ENCODE measurements around the gene ERN1.

DNA sequence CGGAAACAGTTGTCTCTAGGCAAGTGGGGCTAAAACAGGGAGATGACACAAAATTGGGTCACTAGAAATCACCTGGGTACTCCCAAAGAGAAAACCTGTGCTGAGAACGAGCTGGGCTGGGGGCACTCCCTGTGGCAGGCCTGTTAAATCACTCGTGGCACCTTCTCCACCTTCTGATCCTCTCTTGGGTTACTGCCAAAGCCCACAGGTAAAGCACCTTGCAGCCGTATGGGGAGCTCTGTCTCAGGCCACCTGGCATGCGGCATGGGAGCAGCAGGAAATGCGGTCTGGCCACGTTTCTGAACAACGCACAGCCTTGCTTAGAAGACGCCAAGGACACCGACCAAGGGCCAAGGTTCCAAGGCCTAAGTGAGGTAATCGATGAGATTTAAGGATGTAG is 88.0 kb downstream of the ERN1 start:
- TF ChIP-seq FEZF1 (tag by site-specific recombination; IDR thresholded peaks at IDR 0.05), result no peak
- TF ChIP-seq, protein P1, sequence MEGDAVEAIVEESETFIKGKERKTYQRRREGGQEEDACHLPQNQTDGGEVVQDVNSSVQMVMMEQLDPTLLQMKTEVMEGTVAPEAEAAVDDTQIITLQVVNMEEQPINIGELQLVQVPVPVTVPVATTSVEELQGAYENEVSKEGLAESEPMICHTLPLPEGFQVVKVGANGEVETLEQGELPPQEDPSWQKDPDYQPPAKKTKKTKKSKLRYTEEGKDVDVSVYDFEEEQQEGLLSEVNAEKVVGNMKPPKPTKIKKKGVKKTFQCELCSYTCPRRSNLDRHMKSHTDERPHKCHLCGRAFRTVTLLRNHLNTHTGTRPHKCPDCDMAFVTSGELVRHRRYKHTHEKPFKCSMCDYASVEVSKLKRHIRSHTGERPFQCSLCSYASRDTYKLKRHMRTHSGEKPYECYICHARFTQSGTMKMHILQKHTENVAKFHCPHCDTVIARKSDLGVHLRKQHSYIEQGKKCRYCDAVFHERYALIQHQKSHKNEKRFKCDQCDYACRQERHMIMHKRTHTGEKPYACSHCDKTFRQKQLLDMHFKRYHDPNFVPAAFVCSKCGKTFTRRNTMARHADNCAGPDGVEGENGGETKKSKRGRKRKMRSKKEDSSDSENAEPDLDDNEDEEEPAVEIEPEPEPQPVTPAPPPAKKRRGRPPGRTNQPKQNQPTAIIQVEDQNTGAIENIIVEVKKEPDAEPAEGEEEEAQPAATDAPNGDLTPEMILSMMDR (tag by site-specific recombination; IDR thresholded peaks at IDR 0.05), result no peak
- TF ChIP-seq, protein P2, sequence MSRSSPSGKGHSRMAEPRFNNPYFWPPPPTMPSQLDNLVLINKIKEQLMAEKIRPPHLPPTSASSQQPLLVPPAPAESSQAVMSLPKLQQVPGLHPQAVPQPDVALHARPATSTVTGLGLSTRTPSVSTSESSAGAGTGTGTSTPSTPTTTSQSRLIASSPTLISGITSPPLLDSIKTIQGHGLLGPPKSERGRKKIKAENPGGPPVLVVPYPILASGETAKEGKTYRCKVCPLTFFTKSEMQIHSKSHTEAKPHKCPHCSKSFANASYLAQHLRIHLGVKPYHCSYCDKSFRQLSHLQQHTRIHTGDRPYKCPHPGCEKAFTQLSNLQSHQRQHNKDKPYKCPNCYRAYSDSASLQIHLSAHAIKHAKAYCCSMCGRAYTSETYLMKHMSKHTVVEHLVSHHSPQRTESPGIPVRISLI (tag by site-specific recombination; IDR thresholded peaks at IDR 0.05), result no peak
- TF ChIP-seq YY1 (tag by site-specific recombination; IDR thresholded peaks at IDR 0.05), result no peak
- no peak for TF ChIP-seq ZNF571 (tag by site-specific recombination; IDR thresholded peaks at IDR 0.05)
- TF ChIP-seq ZNF623 (tag by site-specific recombination; IDR thresholded peaks at IDR 0.05), result no peak
- TF ChIP-seq OSR2 (tag by site-specific recombination; IDR thresholded peaks at IDR 0.05), result no peak
- TF ChIP-seq, protein P3, sequence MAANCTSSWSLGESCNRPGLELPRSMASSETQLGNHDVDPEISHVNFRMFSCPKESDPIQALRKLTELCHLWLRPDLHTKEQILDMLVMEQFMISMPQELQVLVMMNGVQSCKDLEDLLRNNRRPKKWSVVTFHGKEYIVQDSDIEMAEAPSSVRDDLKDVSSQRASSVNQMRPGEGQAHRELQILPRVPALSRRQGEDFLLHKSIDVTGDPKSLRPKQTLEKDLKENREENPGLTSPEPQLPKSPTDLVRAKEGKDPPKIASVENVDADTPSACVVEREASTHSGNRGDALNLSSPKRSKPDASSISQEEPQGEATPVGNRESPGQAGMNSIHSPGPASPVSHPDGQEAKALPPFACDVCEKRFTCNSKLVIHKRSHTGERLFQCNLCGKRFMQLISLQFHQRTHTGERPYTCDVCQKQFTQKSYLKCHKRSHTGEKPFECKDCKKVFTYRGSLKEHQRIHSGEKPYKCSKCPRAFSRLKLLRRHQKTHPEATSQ (tag by site-specific recombination; IDR thresholded peaks at IDR 0.05), result no peak
- no peak for TF ChIP-seq KLF9 (tag by site-specific recombination; IDR thresholded peaks at IDR 0.05; ENCODE audit: low read depth)
- no peak for TF ChIP-seq ZNF121 (tag by site-specific recombination; IDR thresholded peaks at IDR 0.05)
- TF ChIP-seq, protein P4, sequence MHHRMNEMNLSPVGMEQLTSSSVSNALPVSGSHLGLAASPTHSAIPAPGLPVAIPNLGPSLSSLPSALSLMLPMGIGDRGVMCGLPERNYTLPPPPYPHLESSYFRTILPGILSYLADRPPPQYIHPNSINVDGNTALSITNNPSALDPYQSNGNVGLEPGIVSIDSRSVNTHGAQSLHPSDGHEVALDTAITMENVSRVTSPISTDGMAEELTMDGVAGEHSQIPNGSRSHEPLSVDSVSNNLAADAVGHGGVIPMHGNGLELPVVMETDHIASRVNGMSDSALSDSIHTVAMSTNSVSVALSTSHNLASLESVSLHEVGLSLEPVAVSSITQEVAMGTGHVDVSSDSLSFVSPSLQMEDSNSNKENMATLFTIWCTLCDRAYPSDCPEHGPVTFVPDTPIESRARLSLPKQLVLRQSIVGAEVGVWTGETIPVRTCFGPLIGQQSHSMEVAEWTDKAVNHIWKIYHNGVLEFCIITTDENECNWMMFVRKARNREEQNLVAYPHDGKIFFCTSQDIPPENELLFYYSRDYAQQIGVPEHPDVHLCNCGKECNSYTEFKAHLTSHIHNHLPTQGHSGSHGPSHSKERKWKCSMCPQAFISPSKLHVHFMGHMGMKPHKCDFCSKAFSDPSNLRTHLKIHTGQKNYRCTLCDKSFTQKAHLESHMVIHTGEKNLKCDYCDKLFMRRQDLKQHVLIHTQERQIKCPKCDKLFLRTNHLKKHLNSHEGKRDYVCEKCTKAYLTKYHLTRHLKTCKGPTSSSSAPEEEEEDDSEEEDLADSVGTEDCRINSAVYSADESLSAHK (tag by site-specific recombination; IDR thresholded peaks at IDR 0.05), result no peak
- TF ChIP-seq TRIM28 (IDR thresholded peaks at IDR 0.05; ENCODE audit: borderline replicate concordance, low read length), result no peak
- TF ChIP-seq ZNF274 (IDR thresholded peaks at IDR 0.05; ENCODE audit: low read length), result no peak
- no peak for TF ChIP-seq ZNF274 (tag by site-specific recombination; IDR thresholded peaks at IDR 0.05; ENCODE audit: borderline replicate concordance)
- no peak for TF ChIP-seq ZNF24 (tag by site-specific recombination; IDR thresholded peaks at IDR 0.05)

All from HEK293 (cell line).